Neutrophil (primary cell): ENCODE data around the gene GPR84.

Experiments
- H3K27ac ChIP-seq: fragments of 200-600 bp; sonication (generic); 2 replicates; pipeline ENCODE4 v1.5.1; 2016; ENCODE audit warnings: mild to moderate bottlenecking, moderate library complexity
- H3K27me3 ChIP-seq: fragments of 200-600 bp; sonication (generic); 2 replicates; pipeline ENCODE4 v1.6.0; 2016; ENCODE audit warnings: mild to moderate bottlenecking
- H3K36me3 ChIP-seq: fragments of 200-600 bp; sonication (generic); 2 replicates; pipeline ENCODE4 v1.5.1; 2017
- H3K4me1 ChIP-seq, 2 experiments: fragments of 200-600 bp in 1 of 2; sonication (generic) in 1 of 2; 1 replicate in 1 of 2; 2 replicates in 1 of 2; pipeline versions ENCODE4 v1.5.1 to v1.6.1; 2013 to 2016; ENCODE audit warnings: low read depth in 1 of 2, low read length in 1 of 2, mild to moderate bottlenecking in 1 of 2, moderate library complexity in 1 of 2; ENCODE audit not compliant: control insufficient read depth in 1 of 2, insufficient read depth in 1 of 2
- H3K4me3 ChIP-seq, 2 experiments: fragments of 200-600 bp in 1 of 2; sonication (generic) in 1 of 2; 1 replicate in 1 of 2; 2 replicates in 1 of 2; pipeline ENCODE4 v1.5.1; 2013 to 2016; ENCODE audit warnings: low read depth in 1 of 2, low read length in 1 of 2, mild to moderate bottlenecking in 1 of 2, moderate library complexity in 1 of 2
- H3K9me3 ChIP-seq: fragments of 200-600 bp; sonication (generic); 2 replicates; pipeline ENCODE4 v1.5.1; 2016
- CTCF ChIP-seq: fragments of 200-600 bp; sonication (generic); IDR thresholded peaks from 2 replicates; pipeline ENCODE4 v1.5.1; 2016; ENCODE audit warnings: antibody characterized with exemption

The GPR84 gene

GRCh38 chr12:54390668-54391551, 26.6 kb upstream of the GPR84 start:
- no peak for TF ChIP-seq CTCF
- Histone ChIP-seq H3K27ac (no peak overlapping the region), H3K9me3 (no peaks in the 10 kb centered on the region), H3K27me3 (peaks cover 13% of the 10 kb centered on the region), H3K4me1 (peaks cover 31 to 36% of the 10 kb centered on the region in 2 experiments), H3K4me3 (peak overlapping the region; percentile 26 to 58), H3K36me3 (peaks cover 29% of the 10 kb centered on the region)

- TF ChIP-seq CTCF: no peak
- no peak overlapping the region for H3K27ac ChIP-seq
- H3K4me1 ChIP-seq: peaks cover 33 to 37% of the 10 kb centered on the region in 2 experiments
Measured at GRCh38 chr12:54390176-54390667, 25.9 kb upstream of the GPR84 start.

GRCh38 chr12:54389607-54390175, 25.4 kb upstream of the GPR84 start:
- H3K9me3 ChIP-seq: no peaks in the 10 kb centered on the region
- H3K27me3 ChIP-seq: peaks cover 13% of the 10 kb centered on the region
- peaks cover 17% of the 10 kb centered on the region for H3K36me3 ChIP-seq
- no peak for TF ChIP-seq CTCF
- peaks cover 38 to 42% of the 10 kb centered on the region in 2 experiments for H3K4me1 ChIP-seq
- H3K27ac ChIP-seq: no peak overlapping the region
- no peak overlapping the region for H3K4me3 ChIP-seq

More at GRCh38 chr12:54390176-54390667, 25.9 kb upstream of the GPR84 start:
- Histone ChIP-seq H3K9me3 (no peaks in the 10 kb centered on the region), H3K4me3 (no peak overlapping the region), H3K27me3 (peaks cover 13% of the 10 kb centered on the region), H3K36me3 (peaks cover 22% of the 10 kb centered on the region)

GRCh38 chr12:54389134-54389508, 24.8 kb upstream of the GPR84 start:
- no peak overlapping the region for H3K4me3 ChIP-seq
- H3K27ac ChIP-seq: peak overlapping the region; percentile 1
- peaks cover 13% of the 10 kb centered on the region for H3K27me3 ChIP-seq
- TF ChIP-seq CTCF: no peak
- H3K36me3 ChIP-seq: peaks cover 11% of the 10 kb centered on the region
- H3K9me3 ChIP-seq: no peaks in the 10 kb centered on the region
- peaks cover 42 to 45% of the 10 kb centered on the region in 2 experiments for H3K4me1 ChIP-seq

GRCh38 chr12:54388237-54389133, 24.2 kb upstream of the GPR84 start:
- Histone ChIP-seq H3K9me3 (no peaks in the 10 kb centered on the region), H3K4me1 (peaks cover 41 to 43% of the 10 kb centered on the region in 2 experiments), H3K4me3 (no peak overlapping the region), H3K27me3 (peaks cover 13% of the 10 kb centered on the region), H3K27ac (peak overlapping the region; percentile 1), H3K36me3 (peaks cover 6% of the 10 kb centered on the region)
- TF ChIP-seq CTCF: no peak
